NCI-H524 treated with DMSO at 0.1 percent for 48 hours (cell line): ENCODE results near the gene POPDC3.

Experiments used
- DNase-seq: peaks from one replicate; lab custom pipeline; 2025; lab: John Stamatoyannopoulos, UW

Gene POPDC3

DNA sequence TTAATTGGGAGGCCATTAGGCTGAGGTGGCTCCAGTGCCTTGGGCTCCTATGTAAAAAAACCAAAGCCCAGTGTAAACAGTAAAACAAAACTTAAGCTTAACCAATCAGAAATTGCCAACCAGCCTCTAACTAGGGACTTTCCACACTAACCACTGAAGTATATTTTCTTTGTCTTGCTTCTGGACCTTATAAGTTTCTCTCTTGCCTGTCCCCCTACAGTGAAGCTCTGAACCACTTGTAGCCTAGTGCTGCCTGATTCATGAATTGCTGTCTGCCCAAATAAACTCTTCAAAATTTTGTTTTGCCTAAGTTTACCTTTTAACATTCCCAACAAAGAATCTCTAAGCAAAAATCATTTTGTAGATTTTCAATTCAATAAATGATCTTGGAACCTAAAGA lies 28.2 kb downstream of the POPDC3 start:
- DNase-seq, result no peak

DNA sequence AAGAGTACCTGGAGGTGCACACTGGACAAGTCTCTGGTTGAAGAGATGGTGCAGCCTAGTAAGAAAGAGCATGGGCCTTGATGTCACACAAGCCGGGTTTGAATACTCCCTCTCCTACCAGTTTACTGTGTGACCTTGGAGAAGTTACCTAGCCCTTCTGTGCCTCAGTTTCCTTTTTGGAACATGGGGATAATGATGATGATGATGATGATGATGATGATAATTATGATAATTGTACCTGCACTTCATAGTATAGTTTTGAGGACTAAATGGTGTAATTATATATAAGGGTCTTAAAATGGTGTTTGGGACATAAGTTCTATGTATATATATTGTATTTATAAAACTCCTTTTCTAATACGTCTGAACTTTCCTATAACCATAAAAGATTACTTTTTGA lies 41.7 kb downstream of the POPDC3 start:
- DNase-seq, result no peak

DNA sequence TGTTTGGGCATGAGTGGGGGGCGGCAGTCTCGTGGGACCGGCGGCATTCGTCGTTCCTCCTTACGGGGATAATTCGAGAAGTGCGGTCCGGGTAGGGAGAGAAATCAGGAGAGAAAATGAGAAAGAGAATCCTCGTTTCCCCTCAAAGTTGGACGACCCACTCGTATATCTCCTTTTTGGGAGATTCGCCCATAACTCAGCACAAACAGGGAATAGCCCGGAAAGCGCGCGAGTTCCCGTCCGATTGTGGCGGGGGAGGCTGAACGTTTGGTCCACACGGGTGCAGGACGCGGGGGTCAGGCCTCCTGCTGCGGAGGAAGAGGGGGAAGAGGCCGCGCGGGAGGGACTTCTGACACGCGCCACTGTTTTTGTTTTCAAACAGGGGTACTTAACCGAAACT lies 42.4 kb downstream of the POPDC3 start:
- no peak for DNase-seq

DNA sequence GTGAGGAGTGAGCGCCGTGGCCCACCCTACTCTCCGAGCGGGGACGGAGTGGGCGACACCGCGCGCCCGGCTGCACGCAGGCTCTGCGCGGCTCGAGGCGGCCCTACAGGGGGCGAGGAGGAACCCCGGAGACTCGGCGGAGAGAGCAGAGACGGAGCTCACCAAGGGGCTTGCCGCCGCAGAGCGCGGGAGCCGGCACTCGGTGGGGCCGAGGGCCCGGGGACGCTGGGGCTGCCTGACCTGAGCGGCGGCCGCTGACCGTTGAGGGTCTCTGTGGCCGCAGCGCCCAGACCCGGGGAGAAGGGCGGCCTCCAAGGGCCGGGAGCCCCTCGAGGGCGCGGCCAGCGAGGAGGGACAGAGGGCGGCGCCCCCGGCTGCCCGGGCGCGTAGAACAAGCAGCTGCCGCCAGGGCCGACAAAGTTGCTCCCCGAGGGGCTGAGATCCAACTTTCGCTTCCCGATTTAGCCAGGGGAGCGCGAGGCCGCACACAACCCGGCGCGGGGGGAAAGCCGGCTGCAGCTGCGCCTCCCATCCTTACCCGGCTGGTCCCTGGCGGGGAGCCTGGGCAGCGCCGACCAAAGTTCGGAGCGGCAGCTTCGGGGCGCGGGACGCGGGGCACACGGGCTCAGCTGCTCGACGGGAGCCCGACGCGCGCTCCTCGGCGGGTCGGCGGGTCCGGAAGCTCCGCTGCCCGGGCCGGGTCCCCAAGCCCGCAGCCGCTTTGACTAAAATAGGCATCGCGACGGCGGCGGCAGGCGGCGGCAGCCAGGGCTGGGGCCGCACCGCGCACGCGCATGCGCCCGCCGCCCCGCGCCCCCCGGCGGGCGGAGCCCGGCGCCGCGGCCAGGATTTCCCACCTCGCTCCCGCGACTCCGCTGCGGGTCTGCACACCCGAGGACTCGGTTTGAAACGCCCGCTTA lies 43.1 kb downstream of the POPDC3 start:
- no peak for DNase-seq

DNA sequence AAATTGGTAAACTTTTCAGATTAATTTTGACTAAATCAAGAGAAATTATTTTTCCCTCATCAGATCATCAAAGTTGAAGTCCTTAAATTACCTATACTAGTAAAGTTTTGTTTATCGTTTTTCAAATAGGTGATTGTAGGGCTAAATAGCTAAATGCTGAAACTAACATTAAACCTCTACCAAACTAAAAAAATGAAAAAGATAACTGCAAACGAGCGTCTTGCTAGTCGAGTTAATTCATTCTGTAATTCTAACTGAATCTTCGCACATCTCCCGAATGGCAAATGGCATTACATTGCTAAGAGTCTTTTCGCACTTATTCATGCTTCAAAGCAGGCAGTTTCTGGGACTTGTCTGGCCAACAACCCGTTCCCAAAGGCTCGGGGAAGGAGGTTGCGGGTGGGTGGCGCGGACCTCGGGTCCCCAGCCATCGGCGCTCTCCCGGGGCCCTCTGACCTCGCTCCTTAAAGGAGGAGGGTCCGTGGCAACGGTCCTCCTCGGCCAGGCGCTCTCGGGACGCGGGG lies 43.8 kb downstream of the POPDC3 start:
- DNase-seq, result no peak

DNA sequence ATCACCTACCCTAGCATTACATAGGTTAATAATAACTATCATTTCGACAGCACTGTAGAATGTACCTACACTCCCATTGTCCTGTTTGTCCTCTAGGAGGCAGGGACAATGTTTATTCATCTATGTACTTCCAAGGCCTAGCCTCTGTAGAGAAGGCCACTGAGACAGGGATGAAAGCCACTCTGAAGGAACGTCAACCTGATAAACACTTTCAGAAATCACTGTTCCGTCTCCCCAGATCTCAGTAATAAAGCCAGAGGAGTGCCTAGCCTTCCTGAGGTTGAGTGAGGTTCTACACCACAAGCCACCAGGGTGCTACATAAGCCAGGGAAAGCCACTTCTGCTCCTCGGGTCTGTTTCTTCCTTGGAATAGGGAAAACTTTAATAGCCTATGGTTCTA lies 44.8 kb downstream of the POPDC3 start:
- no peak for DNase-seq

DNA sequence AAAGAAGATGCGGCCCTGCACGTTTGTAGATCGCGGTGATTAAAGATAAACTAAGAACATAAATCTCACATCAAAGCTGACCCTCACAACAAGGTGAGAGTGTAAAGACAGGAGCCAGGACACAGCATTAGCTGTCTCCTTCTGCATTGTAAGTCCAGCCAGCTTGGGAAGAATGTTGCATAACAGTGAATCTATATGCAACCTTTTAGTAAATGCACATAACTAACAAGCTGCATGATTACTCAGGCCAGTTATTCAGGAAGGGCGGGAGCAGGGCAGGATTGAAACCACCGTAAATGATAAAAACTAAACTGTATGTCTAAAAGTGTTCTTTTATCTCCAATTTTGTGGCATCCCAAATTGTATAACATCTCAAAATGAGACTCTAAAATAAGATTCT lies 57.1 kb downstream of the POPDC3 start:
- no peak for DNase-seq

DNA sequence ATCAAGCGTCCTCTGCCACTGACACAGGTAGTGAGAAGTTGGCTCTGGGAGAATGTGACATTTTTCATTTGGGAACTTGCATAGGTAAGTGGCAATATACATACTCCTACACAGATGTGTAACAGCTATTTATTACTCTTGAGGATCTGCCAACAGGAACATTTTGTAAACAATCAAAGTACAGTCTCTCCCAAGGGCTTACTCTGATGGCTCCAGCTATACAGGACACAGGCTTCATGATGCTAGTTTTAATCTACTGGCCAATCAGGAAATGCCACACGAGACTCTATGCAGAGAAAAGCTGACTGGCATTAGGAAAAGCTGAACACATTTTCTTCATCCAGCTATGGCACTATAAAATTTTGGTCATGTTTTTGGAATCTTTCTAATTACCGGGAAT lies 57.8 kb downstream of the POPDC3 start:
- no peak for DNase-seq

DNA sequence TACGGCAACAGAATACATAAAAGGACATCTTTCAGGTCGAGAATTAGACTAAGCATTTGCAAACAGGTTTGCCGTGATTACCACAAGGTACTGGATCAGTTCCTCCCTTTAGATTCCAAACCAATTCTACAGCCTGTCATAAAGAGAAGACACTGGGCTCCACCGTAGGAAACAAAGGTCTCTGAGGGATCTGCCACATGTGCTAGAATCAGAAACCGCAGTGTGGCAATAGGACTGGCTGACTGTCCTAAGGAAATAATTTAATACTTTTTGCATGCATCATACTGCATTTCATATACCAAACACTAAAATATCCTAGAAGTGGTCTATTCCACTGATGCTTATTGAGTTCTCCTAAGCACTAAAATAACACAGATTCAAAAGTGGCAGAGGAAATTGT lies 59.2 kb downstream of the POPDC3 start:
- no peak for DNase-seq

DNA sequence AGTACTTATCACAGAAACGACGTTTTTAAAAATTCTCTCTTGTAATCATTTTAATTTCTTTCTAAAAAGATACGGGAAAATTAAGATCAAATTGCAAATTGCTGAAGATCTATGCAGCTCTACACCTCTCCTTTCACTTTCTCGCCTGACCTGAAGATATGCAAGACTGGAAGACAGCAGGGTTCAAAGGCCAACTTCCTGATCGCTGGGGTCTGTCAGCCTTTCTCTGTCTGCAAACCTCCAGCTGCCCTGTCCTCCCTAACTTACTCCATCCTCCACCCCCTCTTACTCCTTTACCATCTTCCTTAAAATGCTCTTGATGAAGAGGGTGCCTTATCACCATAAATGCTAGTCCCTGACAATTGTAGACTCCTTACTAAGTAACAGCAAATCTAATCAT lies 63.7 kb downstream of the POPDC3 start:
- DNase-seq, result no peak

DNA sequence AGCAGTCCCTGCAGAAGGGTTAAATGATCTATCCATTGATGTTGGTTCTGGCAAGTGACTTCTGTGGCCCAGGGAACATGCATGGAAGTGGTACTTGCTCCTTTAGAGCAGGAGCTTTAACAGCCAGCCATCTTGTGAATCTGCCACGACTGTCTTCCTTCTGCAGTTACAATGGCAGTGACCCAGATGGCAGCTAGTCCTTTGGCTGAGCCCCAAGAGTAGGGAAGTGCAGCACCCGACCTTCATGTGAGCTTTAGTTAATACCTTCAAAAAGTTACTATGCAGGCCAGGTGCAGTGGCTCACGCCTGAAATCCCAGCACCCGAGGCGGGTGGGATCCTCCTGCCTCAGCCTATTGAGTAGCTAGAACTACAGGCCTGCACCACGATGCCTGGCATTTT lies 66.4 kb downstream of the POPDC3 start:
- DNase-seq, result no peak

DNA sequence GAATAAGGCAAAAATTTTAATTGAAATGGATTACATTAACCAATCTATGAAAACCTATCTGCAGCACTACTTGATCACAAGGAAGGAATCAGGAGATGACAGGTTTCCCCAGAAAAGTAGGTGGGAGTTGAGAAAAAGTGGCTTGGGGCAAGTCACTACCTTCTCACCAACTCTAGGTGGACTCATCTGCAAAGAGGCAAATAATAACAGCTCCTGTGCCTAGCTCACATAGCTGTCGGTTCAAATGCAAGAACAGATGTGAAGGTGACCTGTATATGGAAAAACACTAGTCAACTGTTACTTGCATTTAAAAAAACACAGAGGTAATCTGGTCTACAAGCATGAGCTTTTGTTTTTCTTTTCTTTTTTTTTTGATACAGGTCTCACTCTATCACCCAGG lies 67.2 kb downstream of the POPDC3 start:
- DNase-seq, result no peak

DNA sequence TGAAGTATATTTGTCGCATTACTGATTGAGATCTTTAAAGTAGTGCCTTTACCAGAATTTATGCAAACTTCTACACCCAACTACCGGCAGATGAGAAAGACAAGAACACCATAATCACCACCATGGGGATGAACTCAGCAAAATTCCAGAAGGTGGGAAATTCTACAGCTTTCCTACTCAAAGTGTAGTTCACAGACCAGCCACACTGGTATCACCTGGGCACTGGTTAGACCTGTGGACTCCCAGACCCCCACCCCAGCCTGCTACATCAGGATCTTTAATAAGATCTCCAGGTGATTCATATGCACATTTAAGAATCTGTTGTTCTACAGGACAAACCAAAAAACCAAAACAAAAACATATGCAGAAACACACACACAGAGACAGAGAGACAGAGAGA lies 67.9 kb downstream of the POPDC3 start:
- no peak for DNase-seq

DNA sequence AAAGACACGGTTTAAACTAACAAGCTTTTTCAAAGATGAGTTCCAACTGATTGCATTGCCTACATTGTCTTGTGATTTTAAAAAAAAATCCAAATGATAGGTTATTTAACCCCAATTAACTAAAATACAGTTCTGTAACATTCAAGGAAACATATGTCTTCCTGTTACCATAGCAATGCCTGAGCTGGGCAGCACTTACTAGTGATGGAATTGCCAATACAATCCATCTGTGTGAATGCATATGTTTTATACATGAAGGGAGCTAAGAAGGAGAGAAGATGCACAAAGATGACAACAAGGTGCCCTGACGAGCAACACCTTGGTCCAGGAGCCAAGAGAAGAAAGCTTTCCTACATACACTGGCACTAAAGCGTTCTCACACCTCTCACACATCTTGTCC lies 68.7 kb downstream of the POPDC3 start:
- DNase-seq, result no peak

DNA sequence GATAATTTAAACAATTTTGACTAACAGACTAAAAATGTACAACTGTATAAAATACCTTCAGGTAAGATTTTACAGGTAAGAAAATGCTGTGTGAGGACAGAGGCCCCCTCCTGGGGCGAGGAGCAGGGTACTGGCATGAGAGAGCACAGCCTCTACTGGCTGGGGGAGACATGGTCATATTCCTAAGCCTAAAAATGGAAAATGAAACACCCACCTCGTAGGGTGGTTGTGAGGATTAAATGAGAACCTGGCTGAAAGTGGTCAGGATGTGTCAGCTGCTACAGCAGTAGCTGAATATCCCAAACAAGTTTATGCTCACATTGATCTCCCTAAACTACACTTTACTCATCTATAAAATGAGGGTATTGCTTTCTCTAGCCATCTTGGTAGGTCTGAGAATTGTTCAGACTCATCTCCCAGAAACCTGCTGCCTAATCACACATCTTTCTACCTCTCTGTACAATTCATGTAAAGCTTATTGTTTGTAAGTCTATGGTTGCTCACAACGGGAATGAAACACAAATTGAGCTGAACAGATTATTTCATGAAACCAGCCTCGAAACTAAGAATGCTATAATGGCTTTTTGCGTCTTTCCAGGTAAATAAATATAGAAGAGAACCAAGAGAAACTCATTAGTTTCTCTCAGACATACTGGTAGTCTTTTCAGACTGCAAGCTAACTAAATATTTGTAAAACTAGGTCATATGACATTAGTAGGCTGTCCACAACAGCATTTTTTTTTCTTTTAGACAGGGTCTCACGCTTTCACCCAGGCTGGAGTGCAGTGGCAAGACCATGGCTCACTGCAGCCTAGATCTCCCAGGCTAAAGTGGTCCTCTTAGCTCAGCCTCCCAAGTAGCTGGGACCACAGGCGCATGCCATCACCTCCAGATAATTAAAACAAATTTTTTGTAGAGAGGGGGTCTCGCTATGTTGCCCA lies 69.6 kb downstream of the POPDC3 start:
- no peak for DNase-seq

DNA sequence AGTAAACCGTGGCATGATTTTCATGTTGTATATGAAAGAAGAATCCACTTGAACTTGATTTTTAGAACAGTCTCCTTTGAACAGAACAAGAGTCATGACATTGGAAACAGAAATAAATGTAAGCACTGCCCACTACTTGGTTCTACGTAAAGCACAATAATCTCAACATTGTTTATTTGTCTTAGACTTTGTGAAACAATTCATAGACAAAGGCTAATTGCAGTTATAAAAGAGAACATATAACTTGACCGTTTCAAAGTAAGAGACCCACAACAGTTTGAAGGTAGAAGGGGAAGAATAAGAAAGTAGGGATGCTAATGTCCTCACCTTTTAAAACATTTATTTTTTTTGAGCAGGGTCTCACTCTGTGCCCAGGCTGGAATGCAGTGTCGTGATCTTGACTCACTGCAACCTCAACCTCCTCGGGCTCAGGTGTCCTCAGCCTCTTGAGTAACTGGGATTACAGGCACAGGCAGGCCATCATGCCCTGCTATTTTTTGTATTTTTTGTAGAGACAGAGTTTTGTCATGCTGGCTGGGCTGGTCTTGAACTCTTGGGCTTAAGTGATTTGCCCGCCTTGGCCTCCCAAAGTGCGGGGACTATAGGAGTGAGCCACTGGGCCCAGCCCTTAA lies 71.1 kb downstream of the POPDC3 start:
- DNase-seq, result no peak
